ENCODE data around the gene PAX8. TPM values are rescaled to one million over a fixed set of nuclear protein-coding genes. Genes with fewer than 3 reads are reported as not detected.

The PAX8 gene
- total RNA-seq, 1 experiment from 2014 or later = 3.1 TPM

DNA sequence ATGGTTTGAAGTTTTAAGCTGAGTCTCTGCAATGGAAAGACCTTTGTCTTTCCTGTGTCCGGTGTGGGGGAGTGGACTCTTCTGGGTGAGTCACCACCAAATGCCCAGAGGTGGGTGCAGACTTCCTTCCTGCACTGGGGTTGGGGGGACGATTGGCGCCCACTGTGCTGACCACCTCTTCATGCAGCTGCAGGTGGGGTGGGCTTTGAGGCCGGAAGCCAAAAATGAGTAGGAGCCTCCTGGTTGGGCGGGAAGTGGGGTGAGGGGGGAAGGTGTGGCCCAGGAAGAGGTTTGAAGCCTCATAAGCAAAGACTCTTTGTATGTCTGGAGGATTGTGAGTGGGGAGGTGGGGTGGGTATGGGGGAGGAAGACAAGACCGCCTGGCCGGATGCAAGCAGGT, 27.6 kb downstream of the PAX8 start:
- intact Hi-C loops (cut with micrococcal nuclease; ENCODE audit: unreplicated experiment) = no loop called here
- no peaks in the 10 kb centered on the region for H3K9me3 ChIP-seq (ENCODE audit: low read depth, low read length, poor library complexity, severe bottlenecking)
- no peak for DNase-seq (ENCODE audit: low spot score)
- H3K27ac ChIP-seq (ENCODE audit: low read depth, low read length, poor library complexity, severe bottlenecking) = no peak overlapping the region
- H3K27me3 ChIP-seq (replicated peaks; ENCODE audit: insufficient read depth, low read depth, low read length, poor library complexity) = no peaks in the 10 kb centered on the region
- TF ChIP-seq EZH2 (IDR thresholded peaks at IDR 0.05; ENCODE audit: borderline replicate concordance, low read depth, low read length, poor library complexity, severe bottlenecking) = no peak
- TF ChIP-seq, protein P1, sequence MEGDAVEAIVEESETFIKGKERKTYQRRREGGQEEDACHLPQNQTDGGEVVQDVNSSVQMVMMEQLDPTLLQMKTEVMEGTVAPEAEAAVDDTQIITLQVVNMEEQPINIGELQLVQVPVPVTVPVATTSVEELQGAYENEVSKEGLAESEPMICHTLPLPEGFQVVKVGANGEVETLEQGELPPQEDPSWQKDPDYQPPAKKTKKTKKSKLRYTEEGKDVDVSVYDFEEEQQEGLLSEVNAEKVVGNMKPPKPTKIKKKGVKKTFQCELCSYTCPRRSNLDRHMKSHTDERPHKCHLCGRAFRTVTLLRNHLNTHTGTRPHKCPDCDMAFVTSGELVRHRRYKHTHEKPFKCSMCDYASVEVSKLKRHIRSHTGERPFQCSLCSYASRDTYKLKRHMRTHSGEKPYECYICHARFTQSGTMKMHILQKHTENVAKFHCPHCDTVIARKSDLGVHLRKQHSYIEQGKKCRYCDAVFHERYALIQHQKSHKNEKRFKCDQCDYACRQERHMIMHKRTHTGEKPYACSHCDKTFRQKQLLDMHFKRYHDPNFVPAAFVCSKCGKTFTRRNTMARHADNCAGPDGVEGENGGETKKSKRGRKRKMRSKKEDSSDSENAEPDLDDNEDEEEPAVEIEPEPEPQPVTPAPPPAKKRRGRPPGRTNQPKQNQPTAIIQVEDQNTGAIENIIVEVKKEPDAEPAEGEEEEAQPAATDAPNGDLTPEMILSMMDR (conservative IDR thresholded peaks at IDR 0.05; ENCODE audit: low read depth, low read length) = no peak
- ChIA-PET CTCF (interaction anchor here (0.5 kb wide), 1 partner anchor 441 kb away, joined by 3 read pairs; no protein-coding TSS in a partner anchor), POLR2A (ENCODE audit: low non-redundant PET) (no interaction called here)
- H3K4me1 ChIP-seq (ENCODE audit: insufficient read depth, low read length, poor library complexity, severe bottlenecking) = no peaks in the 10 kb centered on the region
- H3K4me3 ChIP-seq (ENCODE audit: low read depth, low read length, poor library complexity, severe bottlenecking) = no peak overlapping the region
- peaks cover 3% of the 10 kb centered on the region for H3K36me3 ChIP-seq (ENCODE audit: insufficient read depth, low read length, poor library complexity, severe bottlenecking)
- no TSS peak for BruUV-seq (replicated peaks)

DNA sequence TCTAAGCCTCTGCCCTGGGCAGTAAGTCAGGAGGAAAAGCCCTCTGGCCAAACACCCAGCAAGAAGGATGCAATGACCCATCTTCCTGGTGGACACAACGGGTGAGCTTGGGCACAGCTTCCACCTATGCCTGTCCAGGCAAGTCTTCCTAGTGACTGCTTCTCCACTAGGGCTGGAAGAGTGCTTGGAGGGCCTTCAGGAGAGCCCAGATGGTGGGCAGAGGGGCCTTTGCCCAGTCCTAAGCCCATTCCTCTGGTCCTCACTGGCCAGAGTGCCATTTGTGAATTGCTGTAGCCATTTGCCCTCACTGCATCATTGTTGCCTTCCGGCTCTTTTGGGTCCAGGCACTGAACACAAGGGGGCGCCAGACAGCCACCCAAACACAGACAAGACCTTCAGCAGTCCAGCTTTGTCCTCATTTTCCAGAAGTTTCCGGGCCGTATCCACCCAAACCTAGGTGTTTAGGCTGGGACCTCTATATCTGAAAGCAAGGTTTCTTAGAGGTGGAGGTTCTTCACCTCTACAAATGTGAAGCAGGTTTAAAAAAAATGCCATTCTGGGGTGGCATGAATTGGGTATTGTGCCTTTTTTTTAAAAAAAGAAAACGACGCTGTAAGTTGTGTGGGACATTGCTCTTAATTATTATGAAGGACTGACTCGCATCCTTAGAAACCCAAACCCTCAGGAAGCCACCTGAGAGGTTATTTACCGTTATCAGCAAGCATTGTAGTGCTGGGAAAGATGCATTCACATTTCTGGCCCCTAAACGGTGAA, 29.5 kb downstream of the PAX8 start:
- intact Hi-C loops (cut with micrococcal nuclease; ENCODE audit: unreplicated experiment) = loop anchor here (1.0 to 5.0 kb wide), 3 partner anchors 44 to 121 kb away; no protein-coding TSS in a partner anchor
- no TSS peak for BruUV-seq (replicated peaks)
- no peaks in the 10 kb centered on the region for H3K9me3 ChIP-seq (ENCODE audit: low read depth, low read length, poor library complexity, severe bottlenecking)
- TF ChIP-seq EZH2 (IDR thresholded peaks at IDR 0.05; ENCODE audit: borderline replicate concordance, low read depth, low read length, poor library complexity, severe bottlenecking) = no peak
- TF ChIP-seq, protein P1 (conservative IDR thresholded peaks at IDR 0.05; ENCODE audit: low read depth, low read length) = peak; percentile 95
- no peaks in the 10 kb centered on the region for H3K27me3 ChIP-seq (replicated peaks; ENCODE audit: insufficient read depth, low read depth, low read length, poor library complexity)
- POLR2A ChIA-PET (ENCODE audit: low non-redundant PET) = no interaction called here
- CTCF ChIA-PET = interaction anchor here (0.8 to 1.8 kb wide), 3 partner anchors 9 to 111 kb away, joined by 3 to 14 read pairs (median 11); no protein-coding TSS in a partner anchor
- no peak overlapping the region for H3K4me3 ChIP-seq (ENCODE audit: low read depth, low read length, poor library complexity, severe bottlenecking)
- no peak overlapping the region for H3K27ac ChIP-seq (ENCODE audit: low read depth, low read length, poor library complexity, severe bottlenecking)
- peak; percentile 80 for DNase-seq (ENCODE audit: low spot score)
- no peaks in the 10 kb centered on the region for H3K36me3 ChIP-seq (ENCODE audit: insufficient read depth, low read length, poor library complexity, severe bottlenecking)
- no peaks in the 10 kb centered on the region for H3K4me1 ChIP-seq (ENCODE audit: insufficient read depth, low read length, poor library complexity, severe bottlenecking)

DNA sequence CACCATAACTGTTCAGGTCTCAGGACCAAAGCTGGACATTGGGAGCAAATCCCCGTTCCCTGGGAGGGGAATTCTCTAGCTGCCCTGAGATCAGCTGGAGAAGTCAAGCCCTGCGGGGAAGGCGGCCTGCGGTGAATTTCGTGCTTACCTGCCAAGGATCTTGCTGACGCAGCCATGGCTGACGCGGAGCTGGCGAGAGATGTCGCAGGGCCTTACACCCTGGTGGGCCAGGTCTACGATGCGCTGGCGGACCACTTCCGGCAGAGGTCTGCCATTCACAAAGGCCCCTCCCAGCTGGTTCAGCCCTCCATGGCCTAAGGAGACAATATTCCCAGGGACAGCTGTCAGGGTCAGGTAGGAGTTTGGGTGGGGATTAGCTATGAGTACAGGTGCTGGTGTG, 32.1 kb downstream of the PAX8 start:
- CTCF ChIA-PET = no interaction called here
- intact Hi-C loops (cut with micrococcal nuclease; ENCODE audit: unreplicated experiment) = loop anchor here (5.0 kb wide), 1 partner anchor 109 kb away; no protein-coding TSS in a partner anchor

More for the DNA sequence above, 32.1 kb downstream of the PAX8 start:
- no peak for TF ChIP-seq EZH2 (IDR thresholded peaks at IDR 0.05; ENCODE audit: borderline replicate concordance, low read depth, low read length, poor library complexity, severe bottlenecking)
- TF ChIP-seq, protein P1 (conservative IDR thresholded peaks at IDR 0.05; ENCODE audit: low read depth, low read length) = no peak
- H3K36me3 ChIP-seq (ENCODE audit: insufficient read depth, low read length, poor library complexity, severe bottlenecking) = no peaks in the 10 kb centered on the region
- H3K27ac ChIP-seq (ENCODE audit: low read depth, low read length, poor library complexity, severe bottlenecking) = no peak overlapping the region
- POLR2A ChIA-PET (ENCODE audit: low non-redundant PET) = no interaction called here
- no TSS peak for BruUV-seq (replicated peaks)
- H3K27me3 ChIP-seq (replicated peaks; ENCODE audit: insufficient read depth, low read depth, low read length, poor library complexity) = no peaks in the 10 kb centered on the region
- peaks cover 5% of the 10 kb centered on the region for H3K4me1 ChIP-seq (ENCODE audit: insufficient read depth, low read length, poor library complexity, severe bottlenecking)
- no peak overlapping the region for H3K4me3 ChIP-seq (ENCODE audit: low read depth, low read length, poor library complexity, severe bottlenecking)
- DNase-seq (ENCODE audit: low spot score) = no peak
- H3K9me3 ChIP-seq (ENCODE audit: low read depth, low read length, poor library complexity, severe bottlenecking) = no peaks in the 10 kb centered on the region
